ENCODE data around the gene ESR1. TPM values are rescaled to one million over a fixed set of nuclear protein-coding genes. Genes with fewer than 3 reads are reported as not detected.
"Not testable (repeated sequence)": the region's sequence is repeated elsewhere in the genome, so short reads cannot be mapped to it uniquely, and the experiment has no call there.

The ESR1 gene
- total RNA-seq, 1 donor from 2014 or later, result 0.05 TPM

GRCh38 chr6:151961809-151962208, 154.3 kb downstream of the ESR1 start:
- Histone ChIP-seq H2AFZ (ENCODE audit: low read depth, low read length) (no peak overlapping the region), H3K4me1 (ENCODE audit: insufficient read depth, low read length) (no peaks in the 10 kb centered on the region), H3K36me3 (ENCODE audit: insufficient read depth, low read length) (no peaks in the 10 kb centered on the region), H3K27me3 (ENCODE audit: insufficient read depth, low read length) (no peaks in the 10 kb centered on the region), H3K27ac (ENCODE audit: low read depth, low read length) (no peak overlapping the region), H3K9me3 (ENCODE audit: insufficient read depth, low read depth, low read length) (peaks cover 3% of the 10 kb centered on the region), H3K79me2 (ENCODE audit: insufficient read depth, low read length) (no peaks in the 10 kb centered on the region), H3K4me2 (ENCODE audit: low read length) (no peak overlapping the region), H3K9ac (ENCODE audit: low read length) (no peak overlapping the region), H3K4me3 (ENCODE audit: insufficient read depth, low read depth, low read length) (no peak overlapping the region), H4K20me1 (ENCODE audit: insufficient read depth, low read length) (no peaks in the 10 kb centered on the region)
- no peaks in the 10 kb centered on the region for H3K4me1 Mint-ChIP-seq (ENCODE audit: low read depth, unreplicated experiment)
- peaks cover 6% of the 10 kb centered on the region for H3K9me3 Mint-ChIP-seq (ENCODE audit: unreplicated experiment)
- FAIRE-seq, result no peak
- H3K27me3 Mint-ChIP-seq (ENCODE audit: low read depth, unreplicated experiment), result peaks cover 28% of the 10 kb centered on the region
- no peak overlapping the region for H3K4me3 Mint-ChIP-seq (ENCODE audit: unreplicated experiment)
- DNase-seq (ENCODE audit: low read depth), result no peak
- TF ChIP-seq CTCF (IDR thresholded peaks at IDR 0.05; ENCODE audit: insufficient read depth, low read depth, low read length), result no peak
- H3K36me3 Mint-ChIP-seq (ENCODE audit: low read depth, unreplicated experiment), result peaks cover 2% of the 10 kb centered on the region
- no peak overlapping the region for H3K27ac Mint-ChIP-seq (ENCODE audit: unreplicated experiment)

DNA sequence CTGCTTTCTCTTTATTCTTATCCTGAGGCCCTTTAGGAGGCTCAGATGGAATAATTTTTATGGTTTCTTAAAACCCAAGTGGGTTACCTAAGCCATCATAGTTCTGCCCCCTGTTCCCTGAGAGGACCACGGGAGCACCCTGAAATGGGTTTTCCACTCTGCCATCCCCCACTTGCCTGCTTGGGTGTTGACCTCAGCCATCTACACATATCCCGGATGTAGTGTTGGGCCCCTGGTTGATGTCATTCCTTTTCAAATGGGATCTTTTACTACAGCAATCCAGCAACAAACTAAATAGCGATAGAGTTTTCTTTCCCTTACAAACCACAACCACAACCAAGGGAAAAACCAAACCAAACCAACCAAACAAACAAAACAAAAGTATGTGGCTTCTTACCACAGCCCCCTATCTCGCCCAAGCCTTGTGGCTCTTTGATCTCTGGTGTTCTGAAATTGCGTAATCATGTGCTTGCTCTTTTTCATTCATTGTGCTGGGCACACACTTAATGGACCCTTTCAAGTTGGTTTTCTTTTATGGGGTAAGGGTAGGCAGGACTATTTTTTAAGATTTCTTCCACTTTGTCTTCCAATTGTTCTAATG, 154.9 kb downstream of the ESR1 start:
- Mint-ChIP-seq H3K4me1 (ENCODE audit: low read depth, unreplicated experiment) (no peaks in the 10 kb centered on the region), H3K27me3 (ENCODE audit: low read depth, unreplicated experiment) (peaks cover 33% of the 10 kb centered on the region), H3K9me3 (ENCODE audit: unreplicated experiment) (peaks cover 6% of the 10 kb centered on the region), H3K27ac (ENCODE audit: unreplicated experiment) (no peak overlapping the region), H3K36me3 (ENCODE audit: low read depth, unreplicated experiment) (peaks cover 2% of the 10 kb centered on the region), H3K4me3 (ENCODE audit: unreplicated experiment) (no peak overlapping the region)
- Histone ChIP-seq H4K20me1 (ENCODE audit: insufficient read depth, low read length) (no peaks in the 10 kb centered on the region), H3K79me2 (ENCODE audit: insufficient read depth, low read length) (no peaks in the 10 kb centered on the region), H3K4me2 (ENCODE audit: low read length) (no peak overlapping the region), H3K27ac (ENCODE audit: low read depth, low read length) (no peak overlapping the region), H3K9me3 (ENCODE audit: insufficient read depth, low read depth, low read length) (peaks cover 3% of the 10 kb centered on the region), H3K4me1 (ENCODE audit: insufficient read depth, low read length) (no peaks in the 10 kb centered on the region), H3K4me3 (ENCODE audit: insufficient read depth, low read depth, low read length) (no peak overlapping the region), H3K27me3 (ENCODE audit: insufficient read depth, low read length) (no peaks in the 10 kb centered on the region), H2AFZ (ENCODE audit: low read depth, low read length) (no peak overlapping the region), H3K9ac (ENCODE audit: low read length) (no peak overlapping the region), H3K36me3 (ENCODE audit: insufficient read depth, low read length) (no peaks in the 10 kb centered on the region)
- TF ChIP-seq CTCF (IDR thresholded peaks at IDR 0.05; ENCODE audit: insufficient read depth, low read depth, low read length) (no peak), EZH2 (IDR thresholded peaks at IDR 0.05; ENCODE audit: insufficient read depth, low read length) (no peak)
- DNase-seq (ENCODE audit: low read depth) (peak; percentile 43), FAIRE-seq (no peak)

GRCh38 chr6:151963001-151963400, 155.5 kb downstream of the ESR1 start:
- TF ChIP-seq CTCF (IDR thresholded peaks at IDR 0.05; ENCODE audit: insufficient read depth, low read depth, low read length), result no peak
- TF ChIP-seq EZH2 (IDR thresholded peaks at IDR 0.05; ENCODE audit: insufficient read depth, low read length), result no peak
- Mint-ChIP-seq H3K9me3 (ENCODE audit: unreplicated experiment) (peaks cover 9% of the 10 kb centered on the region), H3K4me1 (ENCODE audit: low read depth, unreplicated experiment) (no peaks in the 10 kb centered on the region), H3K27ac (ENCODE audit: unreplicated experiment) (no peak overlapping the region), H3K36me3 (ENCODE audit: low read depth, unreplicated experiment) (peaks cover 2% of the 10 kb centered on the region), H3K27me3 (ENCODE audit: low read depth, unreplicated experiment) (peaks cover 33% of the 10 kb centered on the region), H3K4me3 (ENCODE audit: unreplicated experiment) (no peak overlapping the region)
- H3K9me3 ChIP-seq (ENCODE audit: insufficient read depth, low read depth, low read length), result peaks cover 3% of the 10 kb centered on the region
- no peak overlapping the region for H3K4me3 ChIP-seq (ENCODE audit: insufficient read depth, low read depth, low read length)
- no peak overlapping the region for H3K4me2 ChIP-seq (ENCODE audit: low read length)
- H3K4me1 ChIP-seq (ENCODE audit: insufficient read depth, low read length), result no peaks in the 10 kb centered on the region
- H3K27ac ChIP-seq (ENCODE audit: low read depth, low read length), result no peak overlapping the region
- H3K27me3 ChIP-seq (ENCODE audit: insufficient read depth, low read length), result no peaks in the 10 kb centered on the region
- no peaks in the 10 kb centered on the region for H3K36me3 ChIP-seq (ENCODE audit: insufficient read depth, low read length)
- FAIRE-seq (no peak), DNase-seq (ENCODE audit: low read depth) (no peak)
- no peaks in the 10 kb centered on the region for H3K79me2 ChIP-seq (ENCODE audit: insufficient read depth, low read length)
- no peaks in the 10 kb centered on the region for H4K20me1 ChIP-seq (ENCODE audit: insufficient read depth, low read length)
- H3K9ac ChIP-seq (ENCODE audit: low read length), result no peak overlapping the region
- no peak overlapping the region for H2AFZ ChIP-seq (ENCODE audit: low read depth, low read length)

DNA sequence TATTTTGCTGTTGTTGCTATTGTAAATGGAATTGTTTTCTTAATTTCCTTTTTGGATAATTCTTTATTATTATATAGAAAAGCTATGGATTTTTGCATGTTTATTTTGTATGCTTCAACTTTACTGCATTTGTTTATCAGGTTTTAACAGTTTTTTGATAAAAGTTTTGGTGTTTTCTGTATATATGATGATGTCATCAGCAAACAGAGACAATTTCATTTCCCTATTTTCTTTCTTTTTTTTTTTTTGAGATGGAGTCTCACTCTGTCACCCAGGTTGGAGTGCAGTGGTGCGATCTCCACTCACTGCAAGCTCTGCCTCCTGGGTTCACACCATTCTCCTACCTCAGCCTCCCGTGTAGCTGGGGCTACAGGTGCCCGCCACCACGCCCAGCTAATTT, 156.9 kb downstream of the ESR1 start:
- not testable (repeated sequence) for H3K4me1 Mint-ChIP-seq (ENCODE audit: low read depth, unreplicated experiment); H3K36me3 ChIP-seq (ENCODE audit: insufficient read depth, low read length); H3K4me1 ChIP-seq (ENCODE audit: insufficient read depth, low read length); H3K4me3 Mint-ChIP-seq (ENCODE audit: unreplicated experiment); H3K79me2 ChIP-seq (ENCODE audit: insufficient read depth, low read length); H4K20me1 ChIP-seq (ENCODE audit: insufficient read depth, low read length); H3K4me3 ChIP-seq (ENCODE audit: insufficient read depth, low read depth, low read length); H3K4me2 ChIP-seq (ENCODE audit: low read length); FAIRE-seq; H3K27ac ChIP-seq (ENCODE audit: low read depth, low read length); H3K36me3 Mint-ChIP-seq (ENCODE audit: low read depth, unreplicated experiment); DNase-seq (ENCODE audit: low read depth); H3K9ac ChIP-seq (ENCODE audit: low read length); H2AFZ ChIP-seq (ENCODE audit: low read depth, low read length); H3K27me3 ChIP-seq (ENCODE audit: insufficient read depth, low read length); H3K27ac Mint-ChIP-seq (ENCODE audit: unreplicated experiment); H3K9me3 ChIP-seq (ENCODE audit: insufficient read depth, low read depth, low read length)
- Mint-ChIP-seq H3K27me3 (ENCODE audit: low read depth, unreplicated experiment) (peaks cover 29% of the 10 kb centered on the region), H3K9me3 (ENCODE audit: unreplicated experiment) (peaks cover 11% of the 10 kb centered on the region)
